MM.1S (cell line): ENCODE data around the gene RPH3AL.

Source experiments
- DNase-seq: peaks from one replicate; pipeline ENCODE4 v3.0.0-alpha.2; 2015
- H2AFZ ChIP-seq: fragments of 300-600 bp; sonication (generic); 2 replicates; pipeline ENCODE4 v1.6.0; 2016; ENCODE audit warnings: antibody characterized with exemption, low read length
- H3F3A ChIP-seq: fragments of 300-600 bp; sonication (generic); 2 replicates; pipeline ENCODE4 v1.6.1; 2016; ENCODE audit warnings: mild to moderate bottlenecking, antibody characterized with exemption, low read length, moderate library complexity, mixed read lengths; ENCODE audit not compliant: insufficient read depth
- H3K27ac ChIP-seq: fragments of 300-600 bp; sonication (generic); 2 replicates; pipeline ENCODE4 v1.5.1; 2016; ENCODE audit warnings: mild to moderate bottlenecking, low read length
- H3K27me3 ChIP-seq: fragments of 300-600 bp; sonication (generic); replicated peaks from 2 replicates; pipeline ENCODE4 v1.6.0; 2016; ENCODE audit warnings: low read length; ENCODE audit not compliant: insufficient read depth
- H3K36me3 ChIP-seq: fragments of 300-600 bp; sonication (generic); replicated peaks from 2 replicates; pipeline ENCODE4 v1.6.1; 2016; ENCODE audit warnings: mild to moderate bottlenecking, low read length, mixed read lengths; ENCODE audit not compliant: insufficient read depth
- H3K4me1 ChIP-seq: fragments of 300-600 bp; sonication (generic); 2 replicates; pipeline ENCODE4 v1.6.1; 2016; ENCODE audit warnings: low read length, mixed read lengths
- H3K4me2 ChIP-seq: fragments of 300-600 bp; sonication (generic); 2 replicates; pipeline ENCODE4 v1.6.0; 2016; ENCODE audit warnings: low read depth, low read length
- H3K4me3 ChIP-seq: fragments of 300-600 bp; sonication (generic); 2 replicates; pipeline ENCODE4 v1.5.1; 2016; ENCODE audit warnings: low read length, mixed read lengths
- H3K79me2 ChIP-seq: fragments of 300-600 bp; sonication (generic); 2 replicates; pipeline ENCODE4 v1.6.1; 2016; ENCODE audit warnings: mixed run types, low read length, mixed read lengths
- H3K9ac ChIP-seq: fragments of 300-600 bp; sonication (generic); 2 replicates; pipeline ENCODE4 v1.6.1; 2016; ENCODE audit warnings: low read length, mixed read lengths
- H3K9me2 ChIP-seq: fragments of 300-600 bp; sonication (generic); replicated peaks from 2 replicates; pipeline ENCODE4 v1.6.1; 2016; ENCODE audit warnings: mild to moderate bottlenecking, low read length, mixed read lengths; ENCODE audit not compliant: insufficient read depth
- H3K9me3 ChIP-seq: fragments of 300-600 bp; sonication (generic); replicated peaks from 2 replicates; pipeline ENCODE4 v1.6.1; 2016; ENCODE audit warnings: mild to moderate bottlenecking, low read length, mixed read lengths; ENCODE audit not compliant: insufficient read depth
- H4K20me1 ChIP-seq: fragments of 300-600 bp; sonication (generic); 2 replicates; pipeline ENCODE4 v1.6.1; 2016; ENCODE audit warnings: mild to moderate bottlenecking, low read length, moderate library complexity, mixed read lengths; ENCODE audit not compliant: insufficient read depth
- EZH2 ChIP-seq: fragments of 300-600 bp; sonication (generic); optimal IDR thresholded peaks from 2 replicates; pipeline ENCODE3; 2017; ENCODE audit warnings: low read depth, mild to moderate bottlenecking, antibody characterized with exemption, low read length, mixed read lengths
- EZH2phosphoT487 ChIP-seq: fragments of 300-600 bp; sonication (generic); IDR thresholded peaks from 2 replicates; pipeline ENCODE4 v1.6.1; 2018; ENCODE audit warnings: antibody characterized with exemption, low read length
- TF ChIP-seq, protein P1 (sequence below): fragments of 300-600 bp; sonication (generic); IDR thresholded peaks from 2 replicates; pipeline ENCODE4 v1.5.1; 2016; ENCODE audit warnings: antibody characterized with exemption, low read length, mixed read lengths

RPH3AL gene

DNA sequence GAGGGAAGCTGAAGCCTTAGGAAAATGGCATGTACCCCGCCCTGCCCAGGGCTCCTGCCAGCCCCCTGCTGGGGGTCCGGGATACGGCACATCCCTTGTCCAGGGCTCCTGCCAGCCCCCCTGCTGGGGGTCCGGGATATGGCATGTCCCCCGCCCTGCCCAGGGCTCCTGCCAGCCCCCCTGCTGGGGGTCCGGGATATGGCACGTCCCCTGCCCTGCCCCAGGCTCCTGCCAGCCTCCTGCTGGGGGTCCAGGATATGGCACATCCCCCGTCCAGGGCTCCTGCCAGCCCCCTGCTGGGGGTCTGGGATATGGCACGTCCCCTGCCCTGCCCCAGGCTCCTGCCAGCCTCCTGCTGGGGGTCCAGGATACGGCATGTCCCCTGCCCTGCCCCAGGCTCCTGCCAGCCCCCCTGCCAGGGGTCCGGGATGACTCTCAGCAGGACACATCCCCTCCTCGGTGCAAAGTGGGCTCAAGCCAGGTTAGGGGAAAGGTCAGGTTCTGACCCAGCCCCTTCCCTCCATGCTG, 43.2 kb downstream of the RPH3AL start:
- no peaks in the 10 kb centered on the region for H3K9me3 ChIP-seq
- DNase-seq: no peak
- no peaks in the 10 kb centered on the region for H4K20me1 ChIP-seq
- no peak overlapping the region for H3K4me3 ChIP-seq
- no peaks in the 10 kb centered on the region for H3F3A ChIP-seq
- no peak overlapping the region for H3K9ac ChIP-seq
- no peak overlapping the region for H3K4me2 ChIP-seq
- H3K79me2 ChIP-seq: no peaks in the 10 kb centered on the region
- no peaks in the 10 kb centered on the region for H3K36me3 ChIP-seq
- no peaks in the 10 kb centered on the region for H3K4me1 ChIP-seq
- H3K27me3 ChIP-seq: peaks cover 81% of the 10 kb centered on the region
- no peak overlapping the region for H2AFZ ChIP-seq
- no peaks in the 10 kb centered on the region for H3K9me2 ChIP-seq
- no peak overlapping the region for H3K27ac ChIP-seq
- TF ChIP-seq EZH2: no peak
- no peak for TF ChIP-seq EZH2phosphoT487
- TF ChIP-seq, protein P1, sequence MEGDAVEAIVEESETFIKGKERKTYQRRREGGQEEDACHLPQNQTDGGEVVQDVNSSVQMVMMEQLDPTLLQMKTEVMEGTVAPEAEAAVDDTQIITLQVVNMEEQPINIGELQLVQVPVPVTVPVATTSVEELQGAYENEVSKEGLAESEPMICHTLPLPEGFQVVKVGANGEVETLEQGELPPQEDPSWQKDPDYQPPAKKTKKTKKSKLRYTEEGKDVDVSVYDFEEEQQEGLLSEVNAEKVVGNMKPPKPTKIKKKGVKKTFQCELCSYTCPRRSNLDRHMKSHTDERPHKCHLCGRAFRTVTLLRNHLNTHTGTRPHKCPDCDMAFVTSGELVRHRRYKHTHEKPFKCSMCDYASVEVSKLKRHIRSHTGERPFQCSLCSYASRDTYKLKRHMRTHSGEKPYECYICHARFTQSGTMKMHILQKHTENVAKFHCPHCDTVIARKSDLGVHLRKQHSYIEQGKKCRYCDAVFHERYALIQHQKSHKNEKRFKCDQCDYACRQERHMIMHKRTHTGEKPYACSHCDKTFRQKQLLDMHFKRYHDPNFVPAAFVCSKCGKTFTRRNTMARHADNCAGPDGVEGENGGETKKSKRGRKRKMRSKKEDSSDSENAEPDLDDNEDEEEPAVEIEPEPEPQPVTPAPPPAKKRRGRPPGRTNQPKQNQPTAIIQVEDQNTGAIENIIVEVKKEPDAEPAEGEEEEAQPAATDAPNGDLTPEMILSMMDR: peak; percentile 49

DNA sequence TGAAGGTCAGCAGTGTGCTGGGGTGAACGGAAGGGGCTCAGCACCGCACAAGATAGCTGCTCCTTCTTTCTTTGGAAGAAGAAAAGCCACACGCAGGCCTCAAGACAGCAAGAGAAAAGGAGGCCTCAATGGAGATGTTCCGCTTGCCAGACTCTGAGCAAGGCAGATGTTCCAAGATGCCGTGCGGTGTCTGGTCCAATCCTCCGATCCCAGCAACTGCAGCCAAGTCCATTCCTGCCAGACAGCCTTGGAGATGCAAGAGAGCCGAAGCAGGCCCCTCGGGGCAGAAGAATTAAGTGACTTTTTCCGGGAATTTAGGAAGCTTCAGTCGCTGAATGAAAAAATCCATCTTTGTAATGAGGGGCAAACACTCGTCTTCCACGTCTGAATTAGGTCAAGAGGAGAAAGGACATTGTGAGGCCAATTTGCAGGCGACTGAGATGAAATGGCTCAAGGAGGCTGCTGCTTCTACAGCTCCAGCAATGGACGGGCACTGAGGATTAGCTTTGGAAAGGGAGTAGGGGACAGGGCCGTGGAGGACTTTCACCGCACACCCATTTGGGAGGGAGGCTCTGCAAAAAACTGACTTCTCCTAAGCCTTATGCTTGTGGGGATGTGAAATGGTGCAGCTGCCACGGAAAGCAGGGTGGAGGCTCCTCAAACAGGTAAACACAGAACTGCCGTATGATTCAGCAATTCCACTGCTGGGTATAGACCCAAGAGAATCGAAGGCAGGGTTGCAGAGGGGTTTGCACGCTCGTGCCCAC, 44.7 kb downstream of the RPH3AL start:
- H3K4me3 ChIP-seq: no peak overlapping the region
- no peaks in the 10 kb centered on the region for H3K4me1 ChIP-seq
- H3K27me3 ChIP-seq: peaks cover 87% of the 10 kb centered on the region
- no peaks in the 10 kb centered on the region for H3K9me3 ChIP-seq
- no peaks in the 10 kb centered on the region for H3K9me2 ChIP-seq
- H3K79me2 ChIP-seq: no peaks in the 10 kb centered on the region
- no peak overlapping the region for H2AFZ ChIP-seq
- no peak overlapping the region for H3K27ac ChIP-seq
- H3K36me3 ChIP-seq: no peaks in the 10 kb centered on the region
- TF ChIP-seq EZH2 (no peak), EZH2phosphoT487 (no peak)
- TF ChIP-seq, protein P1: no peak
- no peak overlapping the region for H3K4me2 ChIP-seq
- no peak for DNase-seq
- no peaks in the 10 kb centered on the region for H3F3A ChIP-seq
- H3K9ac ChIP-seq: no peak overlapping the region
- H4K20me1 ChIP-seq: no peaks in the 10 kb centered on the region

DNA sequence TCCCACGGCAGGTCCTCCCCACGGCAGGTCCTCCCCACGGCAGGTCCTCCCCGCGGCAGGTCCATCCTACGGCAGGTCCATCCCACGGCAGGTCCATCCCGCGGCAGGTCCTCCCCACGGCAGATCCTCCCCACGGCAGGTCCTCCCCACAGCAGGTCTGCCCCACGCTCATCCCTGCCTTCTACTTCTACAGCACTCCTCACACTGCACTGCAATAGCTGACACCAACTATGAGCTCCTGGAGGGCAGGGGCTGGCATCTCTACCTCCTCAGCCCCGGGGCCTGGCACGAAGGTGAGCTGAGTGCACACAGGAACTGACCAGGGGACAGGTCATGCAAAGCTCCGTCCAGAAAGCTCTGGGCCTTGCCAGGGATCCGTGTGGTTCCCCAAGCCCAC, 45.3 kb downstream of the RPH3AL start:
- TF ChIP-seq EZH2phosphoT487: no peak
- TF ChIP-seq, protein P1: no peak
- TF ChIP-seq EZH2: no peak
- no peaks in the 10 kb centered on the region for H3F3A ChIP-seq
- no peaks in the 10 kb centered on the region for H3K79me2 ChIP-seq
- no peaks in the 10 kb centered on the region for H3K9me3 ChIP-seq
- no peaks in the 10 kb centered on the region for H3K36me3 ChIP-seq
- H2AFZ ChIP-seq: no peak overlapping the region
- H3K27me3 ChIP-seq: peaks cover 88% of the 10 kb centered on the region
- H3K9ac ChIP-seq: no peak overlapping the region
- no peak for DNase-seq
- no peaks in the 10 kb centered on the region for H3K9me2 ChIP-seq
- H4K20me1 ChIP-seq: no peaks in the 10 kb centered on the region
- H3K27ac ChIP-seq: no peak overlapping the region
- H3K4me2 ChIP-seq: no peak overlapping the region
- no peak overlapping the region for H3K4me3 ChIP-seq
- H3K4me1 ChIP-seq: no peaks in the 10 kb centered on the region
